ENCODE data around the gene FAN1.

The FAN1 gene

GRCh38 chr15:30906366-30906765, 2.7 kb downstream of the FAN1 start:
- DNase-seq, result no peak
- no peak overlapping the region for H3K4me3 ChIP-seq (ENCODE audit: low read depth, low read length)
- H3K9me3 ChIP-seq, result no peaks in the 10 kb centered on the region; the same call in 1 of the 2 replicates
- no peak for TF ChIP-seq CTCF (IDR thresholded peaks at IDR 0.05; ENCODE audit: low read depth, low read length)
- no peaks in the 10 kb centered on the region; the same call in none of the 2 replicates for H3K36me3 ChIP-seq
- H3K27me3 ChIP-seq, result no peaks in the 10 kb centered on the region
- no peaks in the 10 kb centered on the region for H3K4me1 ChIP-seq

- Histone ChIP-seq H3K4me1 (no peaks in the 10 kb centered on the region), H3K36me3 (peaks cover 17% of the 10 kb centered on the region), H3K27me3 (no peaks in the 10 kb centered on the region), H3K9me3 (no peaks in the 10 kb centered on the region), H3K4me3 (ENCODE audit: low read depth, low read length) (no peak overlapping the region)
- no peak for TF ChIP-seq CTCF (IDR thresholded peaks at IDR 0.05; ENCODE audit: low read depth, low read length)
- no peak for DNase-seq
These were observed 10.0 kb downstream of the FAN1 start for GRCh38 chr15:30913761-30914160.

- peaks cover 24% of the 10 kb centered on the region for H3K36me3 ChIP-seq
- no peak for TF ChIP-seq CTCF (IDR thresholded peaks at IDR 0.05; ENCODE audit: low read depth, low read length)
These were observed 13.3 kb downstream of the FAN1 start for GRCh38 chr15:30917013-30917412.

GRCh38 chr15:30917675-30918074, 14.0 kb downstream of the FAN1 start:
- Histone ChIP-seq H3K36me3 (peaks cover 30% of the 10 kb centered on the region), H3K4me3 (ENCODE audit: low read depth, low read length) (no peak overlapping the region), H3K9me3 (no peaks in the 10 kb centered on the region), H3K27me3 (no peaks in the 10 kb centered on the region), H3K4me1 (peaks cover 6% of the 10 kb centered on the region; the same call in 1 of the 2 replicates)
- no peak for TF ChIP-seq CTCF (IDR thresholded peaks at IDR 0.05; ENCODE audit: low read depth, low read length)
- DNase-seq, result no peak

More at GRCh38 chr15:30917013-30917412, 13.3 kb downstream of the FAN1 start:
- Histone ChIP-seq H3K27me3 (no peaks in the 10 kb centered on the region), H3K9me3 (no peaks in the 10 kb centered on the region), H3K4me1 (peaks cover 5% of the 10 kb centered on the region; the same call in 1 of the 2 replicates), H3K4me3 (ENCODE audit: low read depth, low read length) (no peak overlapping the region)
- DNase-seq, result no peak

GRCh38 chr15:30918366-30918765, 14.7 kb downstream of the FAN1 start:
- no peak for TF ChIP-seq CTCF (IDR thresholded peaks at IDR 0.05; ENCODE audit: low read depth, low read length)
- H3K9me3 ChIP-seq, result no peaks in the 10 kb centered on the region
- no peaks in the 10 kb centered on the region for H3K27me3 ChIP-seq
- H3K4me3 ChIP-seq (ENCODE audit: low read depth, low read length), result no peak overlapping the region
- peaks cover 33% of the 10 kb centered on the region for H3K36me3 ChIP-seq
- DNase-seq, result no peak
- peaks cover 6% of the 10 kb centered on the region; the same call in 1 of the 2 replicates for H3K4me1 ChIP-seq

- peaks cover 40% of the 10 kb centered on the region for H3K36me3 ChIP-seq
- H3K4me3 ChIP-seq (ENCODE audit: low read depth, low read length), result no peak overlapping the region
- no peak for DNase-seq
- no peaks in the 10 kb centered on the region for H3K9me3 ChIP-seq
- H3K4me1 ChIP-seq, result peaks cover 6% of the 10 kb centered on the region; the same call in 1 of the 2 replicates
- H3K27me3 ChIP-seq, result no peaks in the 10 kb centered on the region
- no peak for TF ChIP-seq CTCF (IDR thresholded peaks at IDR 0.05; ENCODE audit: low read depth, low read length)
These were observed 16.3 kb downstream of the FAN1 start for GRCh38 chr15:30919877-30920550.

Measured in BE2C (cell line).